AG09309 (cell line): ENCODE measurements around the gene RNF115.
A peak's percentile ranks its signal among the peaks of the same experiment; 100 is the strongest.
"Not testable (repeated sequence)": the region's sequence is repeated elsewhere in the genome, so short reads cannot be mapped to it uniquely, and the experiment has no call there.

ENCODE experiments used
- DNase-seq: peaks from one replicate; pipeline ENCODE4 v3.0.0-alpha.2; 2010; ENCODE audit warnings: low read depth
- H3K4me3 ChIP-seq: 2 replicates; pipeline ENCODE4 v1.5.1; 2011; ENCODE audit warnings: mild to moderate bottlenecking, low read depth, low read length, moderate library complexity; ENCODE audit not compliant: control insufficient read depth
- TF ChIP-seq, protein P1 (sequence below): IDR thresholded peaks from 2 replicates; pipeline ENCODE4 v1.5.1; 2011; ENCODE audit warnings: mild to moderate bottlenecking, low read depth, low read length, inconsistent platforms; ENCODE audit not compliant: insufficient read depth, control insufficient read depth; ENCODE audit errors: missing control alignments

Gene RNF115

GRCh38 chr1:145827966-145828365, 4.1 kb upstream of the RNF115 start:
- no peak overlapping the region for H3K4me3 ChIP-seq
- TF ChIP-seq, protein P1, sequence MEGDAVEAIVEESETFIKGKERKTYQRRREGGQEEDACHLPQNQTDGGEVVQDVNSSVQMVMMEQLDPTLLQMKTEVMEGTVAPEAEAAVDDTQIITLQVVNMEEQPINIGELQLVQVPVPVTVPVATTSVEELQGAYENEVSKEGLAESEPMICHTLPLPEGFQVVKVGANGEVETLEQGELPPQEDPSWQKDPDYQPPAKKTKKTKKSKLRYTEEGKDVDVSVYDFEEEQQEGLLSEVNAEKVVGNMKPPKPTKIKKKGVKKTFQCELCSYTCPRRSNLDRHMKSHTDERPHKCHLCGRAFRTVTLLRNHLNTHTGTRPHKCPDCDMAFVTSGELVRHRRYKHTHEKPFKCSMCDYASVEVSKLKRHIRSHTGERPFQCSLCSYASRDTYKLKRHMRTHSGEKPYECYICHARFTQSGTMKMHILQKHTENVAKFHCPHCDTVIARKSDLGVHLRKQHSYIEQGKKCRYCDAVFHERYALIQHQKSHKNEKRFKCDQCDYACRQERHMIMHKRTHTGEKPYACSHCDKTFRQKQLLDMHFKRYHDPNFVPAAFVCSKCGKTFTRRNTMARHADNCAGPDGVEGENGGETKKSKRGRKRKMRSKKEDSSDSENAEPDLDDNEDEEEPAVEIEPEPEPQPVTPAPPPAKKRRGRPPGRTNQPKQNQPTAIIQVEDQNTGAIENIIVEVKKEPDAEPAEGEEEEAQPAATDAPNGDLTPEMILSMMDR: no peak
- no peak for DNase-seq

GRCh38 chr1:145826030-145826429, 2.1 kb upstream of the RNF115 start:
- no peak overlapping the region for H3K4me3 ChIP-seq
- DNase-seq: no peak
- TF ChIP-seq, protein P1: no peak

DNA sequence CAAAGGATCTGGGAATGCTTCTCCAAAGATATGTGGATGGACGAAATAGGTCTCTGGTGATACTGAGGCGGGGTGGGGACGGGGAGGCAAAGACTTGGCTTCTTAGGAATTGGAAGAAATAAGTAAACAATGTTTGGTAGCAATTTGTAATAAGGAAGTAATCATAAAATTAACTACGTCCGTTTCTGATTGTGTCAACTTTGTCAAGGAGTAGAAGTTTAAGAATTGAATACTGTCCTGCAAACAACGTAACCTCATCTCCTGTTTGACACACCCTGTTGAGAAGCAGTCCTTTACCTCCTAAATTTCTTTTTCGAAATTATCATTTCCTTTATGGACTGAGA, 576 bp upstream of the RNF115 start:
- DNase-seq: no peak
- peak overlapping the region; percentile 63 for H3K4me3 ChIP-seq
- TF ChIP-seq, protein P1: no peak

DNA sequence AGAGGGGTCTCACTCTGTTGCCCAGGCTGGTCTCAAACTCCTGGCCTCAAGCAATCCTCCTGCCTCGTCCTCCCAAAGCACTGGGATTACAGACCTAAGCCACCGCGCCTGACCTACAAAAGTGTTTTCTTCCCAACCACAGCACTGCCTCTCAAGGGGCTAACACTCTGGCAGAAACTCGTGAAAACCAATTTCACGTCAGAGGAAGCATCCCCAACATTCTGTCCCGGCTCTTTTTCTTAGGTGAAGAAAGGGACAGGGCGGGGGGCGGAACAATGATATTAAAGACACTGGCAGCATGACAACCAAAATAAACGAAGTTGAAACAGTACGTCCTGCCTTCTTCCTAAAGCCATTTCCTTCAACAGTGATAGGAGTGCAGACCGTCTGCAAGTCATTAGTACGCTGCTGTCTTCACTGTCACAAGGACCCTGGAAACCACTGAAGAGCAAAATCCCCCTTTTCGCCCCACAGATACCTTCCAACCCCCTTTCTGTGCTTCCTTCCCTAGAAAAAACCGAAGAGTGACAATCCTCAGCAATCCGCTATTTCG, 1.0 kb downstream of the RNF115 start:
- not testable (repeated sequence) for DNase-seq
- H3K4me3 ChIP-seq: peak overlapping the region; percentile 36

- not testable (repeated sequence) for H3K4me3 ChIP-seq, DNase-seq
Measured at GRCh38 chr1:145818095-145818494, 5.8 kb downstream of the RNF115 start.

GRCh38 chr1:145812977-145813810, 10.7 kb downstream of the RNF115 start:
- H3K4me3 ChIP-seq, DNase-seq: not testable (repeated sequence)

GRCh38 chr1:145806844-145807243, 17.1 kb downstream of the RNF115 start:
- DNase-seq: no peak
- TF ChIP-seq, protein P1: no peak
- no peak overlapping the region for H3K4me3 ChIP-seq

DNA sequence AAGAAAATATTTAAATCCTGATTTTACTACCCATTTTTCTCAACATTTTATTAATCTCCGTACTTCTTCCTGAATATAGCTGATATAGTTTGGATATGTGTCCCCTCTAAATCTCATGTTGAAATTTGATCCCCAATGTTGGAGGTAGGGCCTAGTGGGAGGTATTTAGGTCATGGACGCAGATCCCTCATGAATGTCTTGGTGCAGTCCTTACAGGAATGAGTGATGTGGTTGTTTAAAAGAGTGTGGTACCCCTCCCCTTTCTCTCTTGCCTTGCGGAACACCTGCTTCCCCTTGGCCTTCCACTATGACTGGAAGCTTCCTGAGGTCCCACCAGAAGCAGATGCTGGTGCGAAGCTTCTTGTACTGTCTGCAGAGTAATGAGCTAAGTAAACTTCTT, 17.5 kb downstream of the RNF115 start:
- no peak for DNase-seq
- TF ChIP-seq, protein P1: no peak
- no peak overlapping the region for H3K4me3 ChIP-seq
